ENCODE results near the gene RFX8.

The RFX8 gene

GRCh38 chr2:101371636-101372035, 103.3 kb downstream of the RFX8 start:
- no peak for DNase-seq (ENCODE audit: low read depth in 1 of 2, low spot score in 1 of 2)
- in situ Hi-C loops (cut with HindIII; ENCODE audit: low pct_unique_long_range_greater_than_20kb, low sequenced_read_pairs), result no loop called here
- no peak for TF ChIP-seq JUND (IDR thresholded peaks at IDR 0.05; ENCODE audit: low read depth)

GRCh38 chr2:101369100-101369499, 105.8 kb downstream of the RFX8 start:
- no peak for DNase-seq (ENCODE audit: low read depth in 1 of 2, low spot score in 1 of 2)
- in situ Hi-C loops (cut with HindIII; ENCODE audit: low pct_unique_long_range_greater_than_20kb, low sequenced_read_pairs), result no loop called here
- no peak for TF ChIP-seq JUND (IDR thresholded peaks at IDR 0.05; ENCODE audit: low read depth)

- in situ Hi-C loops (cut with HindIII; ENCODE audit: low pct_unique_long_range_greater_than_20kb, low sequenced_read_pairs), result no loop called here
- no peak for TF ChIP-seq JUND (IDR thresholded peaks at IDR 0.05; ENCODE audit: low read depth)
- DNase-seq (ENCODE audit: low read depth in 1 of 2, low spot score in 1 of 2), result no peak
These were observed 106.5 kb downstream of the RFX8 start for GRCh38 chr2:101368376-101368775.

DNA sequence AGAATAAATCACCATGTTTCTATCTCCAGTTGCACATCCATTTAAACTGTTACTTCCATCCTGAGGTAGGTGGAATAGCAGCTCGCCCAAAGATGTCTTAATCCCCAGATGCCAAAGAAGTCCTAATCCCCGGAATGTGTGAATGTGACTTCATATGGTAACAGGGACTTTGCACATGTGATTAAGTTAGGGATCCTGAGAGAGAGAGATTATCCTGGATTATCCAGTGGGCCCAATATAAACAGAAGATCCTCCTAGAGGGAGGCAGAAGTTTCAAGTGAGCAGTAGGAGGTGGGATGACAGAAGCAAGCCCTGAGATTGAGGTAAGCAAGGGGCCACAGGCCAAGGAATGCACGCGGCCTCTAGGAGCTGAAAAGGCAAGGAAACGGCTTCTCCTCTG, 107.4 kb downstream of the RFX8 start:
- DNase-seq (ENCODE audit: low read depth in 1 of 2, low spot score in 1 of 2), result no peak
- no peak for TF ChIP-seq JUND (IDR thresholded peaks at IDR 0.05; ENCODE audit: low read depth)
- in situ Hi-C loops (cut with HindIII; ENCODE audit: low pct_unique_long_range_greater_than_20kb, low sequenced_read_pairs), result no loop called here

GRCh38 chr2:101364878-101365277, 110.0 kb downstream of the RFX8 start:
- no peak for DNase-seq (ENCODE audit: low read depth in 1 of 2, low spot score in 1 of 2)
- in situ Hi-C loops (cut with HindIII; ENCODE audit: low pct_unique_long_range_greater_than_20kb, low sequenced_read_pairs), result no loop called here
- no peak for TF ChIP-seq JUND (IDR thresholded peaks at IDR 0.05; ENCODE audit: low read depth)

DNA sequence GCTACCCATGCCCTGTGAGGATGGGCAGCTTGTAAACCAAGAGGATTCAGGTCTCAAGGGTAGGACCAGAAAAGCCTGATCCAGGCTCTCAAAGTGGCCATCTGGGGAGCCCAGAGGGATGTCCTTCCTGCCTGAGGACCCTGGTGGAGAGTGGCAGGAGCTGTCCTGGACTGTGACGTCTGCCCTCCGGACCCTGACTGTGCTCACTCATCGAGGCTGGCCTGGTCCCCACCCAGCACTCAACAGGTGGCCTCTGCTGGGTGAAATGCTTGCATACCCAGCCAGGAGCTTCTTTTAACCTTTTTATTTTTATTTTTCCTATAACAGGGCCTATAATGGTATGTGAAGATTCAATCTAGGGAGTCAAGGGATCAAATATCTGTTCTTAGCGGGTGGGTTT, 112.1 kb downstream of the RFX8 start:
- no peak for DNase-seq (ENCODE audit: low read depth in 1 of 2, low spot score in 1 of 2)
- no peak for TF ChIP-seq JUND (IDR thresholded peaks at IDR 0.05; ENCODE audit: low read depth)
- in situ Hi-C loops (cut with HindIII; ENCODE audit: low pct_unique_long_range_greater_than_20kb, low sequenced_read_pairs), result no loop called here

- TF ChIP-seq JUND (IDR thresholded peaks at IDR 0.05; ENCODE audit: low read depth), result no peak
- in situ Hi-C loops (cut with HindIII; ENCODE audit: low pct_unique_long_range_greater_than_20kb, low sequenced_read_pairs), result no loop called here
- no peak for DNase-seq (ENCODE audit: low read depth in 1 of 2, low spot score in 1 of 2)
These were observed 112.6 kb downstream of the RFX8 start for GRCh38 chr2:101362316-101362715.

- in situ Hi-C loops (cut with HindIII; ENCODE audit: low pct_unique_long_range_greater_than_20kb, low sequenced_read_pairs), result no loop called here
- DNase-seq (ENCODE audit: low read depth in 1 of 2, low spot score in 1 of 2), result no peak
- TF ChIP-seq JUND (IDR thresholded peaks at IDR 0.05; ENCODE audit: low read depth), result no peak
These were observed 113.4 kb downstream of the RFX8 start for GRCh38 chr2:101361522-101361921.

GRCh38 chr2:101361121-101361520, 113.8 kb downstream of the RFX8 start:
- in situ Hi-C loops (cut with HindIII; ENCODE audit: low pct_unique_long_range_greater_than_20kb, low sequenced_read_pairs), result no loop called here
- no peak for DNase-seq (ENCODE audit: low read depth in 1 of 2, low spot score in 1 of 2)
- TF ChIP-seq JUND (IDR thresholded peaks at IDR 0.05; ENCODE audit: low read depth), result no peak

DNA sequence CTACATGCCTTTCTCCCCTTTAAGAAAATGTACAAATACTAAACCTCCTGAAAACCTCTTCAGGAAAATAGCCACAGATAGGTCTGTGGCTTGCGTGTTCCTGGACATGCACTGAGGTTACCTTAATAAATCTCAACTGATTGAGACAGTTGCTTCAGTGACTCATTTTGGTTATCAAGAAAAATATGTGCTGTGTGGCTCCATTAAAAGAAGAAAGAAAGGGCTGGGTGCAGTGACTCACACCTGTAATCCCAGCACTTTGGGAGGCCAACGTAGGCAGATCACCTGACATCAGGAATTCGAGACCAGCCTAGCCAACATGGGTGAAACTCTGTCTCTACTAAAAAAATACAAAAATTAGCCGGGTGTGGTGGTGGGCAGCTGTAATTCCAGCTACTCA, 114.7 kb downstream of the RFX8 start:
- in situ Hi-C loops (cut with HindIII; ENCODE audit: low pct_unique_long_range_greater_than_20kb, low sequenced_read_pairs), result no loop called here
- no peak for TF ChIP-seq JUND (IDR thresholded peaks at IDR 0.05; ENCODE audit: low read depth)
- no peak for DNase-seq (ENCODE audit: low read depth in 1 of 2, low spot score in 1 of 2)

DNA sequence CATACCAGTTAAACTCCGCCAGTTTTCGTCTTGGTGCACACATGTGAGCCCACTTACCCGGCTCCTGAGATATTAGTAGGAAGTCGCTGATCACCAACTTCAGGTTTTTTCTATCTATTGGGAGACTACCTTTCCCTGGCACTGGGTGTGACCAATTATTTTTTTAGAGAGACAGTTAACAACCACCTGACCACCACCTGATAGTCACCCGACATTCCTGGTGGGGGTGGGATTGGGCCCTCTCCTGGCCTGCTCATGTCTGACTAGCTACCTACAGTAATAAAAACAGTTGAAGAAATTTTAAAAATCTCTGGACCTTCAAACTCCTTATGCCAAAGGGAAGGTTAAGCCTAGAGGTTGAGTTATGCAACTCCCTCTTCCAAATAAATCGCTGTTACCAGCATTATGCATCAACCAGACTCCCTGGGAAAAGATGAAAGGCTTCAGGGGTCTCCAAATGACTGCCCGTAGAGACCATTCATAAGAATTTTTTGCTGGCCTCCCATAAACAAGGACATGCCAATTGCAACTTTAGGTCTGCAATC, 115.4 kb downstream of the RFX8 start:
- in situ Hi-C loops (cut with HindIII; ENCODE audit: low pct_unique_long_range_greater_than_20kb, low sequenced_read_pairs), result no loop called here
- DNase-seq (ENCODE audit: low read depth in 1 of 2, low spot score in 1 of 2), result no peak
- TF ChIP-seq JUND (IDR thresholded peaks at IDR 0.05; ENCODE audit: low read depth), result no peak

DNA sequence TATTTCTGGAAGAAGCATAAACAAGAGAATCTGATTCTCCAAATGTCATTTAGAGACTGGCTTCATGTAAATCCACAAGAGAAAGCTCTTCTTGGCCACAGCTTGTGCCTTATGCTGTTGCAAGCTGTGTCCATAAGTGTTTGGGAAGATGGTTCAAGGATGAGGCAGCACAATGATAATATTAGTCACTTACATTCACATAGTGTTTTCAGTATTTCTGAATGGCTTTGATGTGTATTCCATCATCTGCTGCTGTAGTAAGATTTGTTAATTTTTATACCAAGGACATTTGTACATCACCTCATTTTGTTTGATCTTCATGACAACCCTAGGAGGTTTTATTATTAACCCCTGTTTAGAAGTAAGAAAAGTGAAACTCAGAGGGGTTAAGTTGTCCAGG, 117.5 kb downstream of the RFX8 start:
- DNase-seq (ENCODE audit: low read depth in 1 of 2, low spot score in 1 of 2), result no peak
- TF ChIP-seq JUND (IDR thresholded peaks at IDR 0.05; ENCODE audit: low read depth), result no peak

GRCh38 chr2:101356521-101356920, 118.4 kb downstream of the RFX8 start:
- no peak for DNase-seq (ENCODE audit: low read depth in 1 of 2, low spot score in 1 of 2)
- in situ Hi-C loops (cut with HindIII; ENCODE audit: low pct_unique_long_range_greater_than_20kb, low sequenced_read_pairs), result no loop called here
- TF ChIP-seq JUND (IDR thresholded peaks at IDR 0.05; ENCODE audit: low read depth), result no peak

More for the DNA sequence above, 117.5 kb downstream of the RFX8 start:
- in situ Hi-C loops (cut with HindIII; ENCODE audit: low pct_unique_long_range_greater_than_20kb, low sequenced_read_pairs), result no loop called here

- in situ Hi-C loops (cut with HindIII; ENCODE audit: low pct_unique_long_range_greater_than_20kb, low sequenced_read_pairs), result no loop called here
- no peak for TF ChIP-seq JUND (IDR thresholded peaks at IDR 0.05; ENCODE audit: low read depth)
- no peak for DNase-seq (ENCODE audit: low read depth in 1 of 2, low spot score in 1 of 2)
These were observed 118.9 kb downstream of the RFX8 start for GRCh38 chr2:101356055-101356454.
